ENCODE results near the gene TMPRSS9.

DNA sequence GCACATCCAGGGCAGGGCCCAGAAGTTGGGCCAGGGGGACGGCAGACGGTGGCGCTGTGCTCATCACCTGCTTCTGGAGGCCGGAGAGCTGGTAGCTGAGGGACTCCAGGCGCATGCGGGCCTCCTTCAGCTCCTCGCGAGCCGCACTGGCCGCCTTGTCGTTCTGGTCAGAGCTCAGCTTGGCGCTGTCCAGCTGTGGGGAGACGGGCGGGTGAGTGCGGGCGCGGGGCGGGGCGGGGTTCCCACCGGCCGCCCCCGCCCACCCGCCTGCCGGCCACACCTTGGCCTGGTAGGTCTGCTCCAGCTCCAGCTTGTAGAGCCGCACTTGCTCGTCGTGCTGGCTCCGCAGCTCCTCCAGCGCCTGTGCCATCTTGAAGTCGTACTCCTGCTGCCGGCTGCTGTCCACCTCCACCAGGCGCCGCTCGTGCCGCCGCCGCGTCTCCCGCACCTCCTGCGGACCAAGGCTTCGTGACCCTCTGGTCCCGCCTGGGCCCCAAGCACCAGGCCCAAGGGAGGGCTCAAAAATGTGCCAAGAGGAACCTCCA is 74.7 kb downstream of the TMPRSS9 start:
- no peak for TF ChIP-seq CREB1 (IDR thresholded peaks at IDR 0.05; ENCODE audit: low read depth)
- TF ChIP-seq CEBPB (IDR thresholded peaks at IDR 0.05): no peak
- TF ChIP-seq, protein P1, sequence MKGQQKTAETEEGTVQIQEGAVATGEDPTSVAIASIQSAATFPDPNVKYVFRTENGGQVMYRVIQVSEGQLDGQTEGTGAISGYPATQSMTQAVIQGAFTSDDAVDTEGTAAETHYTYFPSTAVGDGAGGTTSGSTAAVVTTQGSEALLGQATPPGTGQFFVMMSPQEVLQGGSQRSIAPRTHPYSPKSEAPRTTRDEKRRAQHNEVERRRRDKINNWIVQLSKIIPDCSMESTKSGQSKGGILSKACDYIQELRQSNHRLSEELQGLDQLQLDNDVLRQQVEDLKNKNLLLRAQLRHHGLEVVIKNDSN (IDR thresholded peaks at IDR 0.05): no peak
- TF ChIP-seq EP300 (IDR thresholded peaks at IDR 0.05; ENCODE audit: borderline replicate concordance): no peak
- TF ChIP-seq, protein P2, sequence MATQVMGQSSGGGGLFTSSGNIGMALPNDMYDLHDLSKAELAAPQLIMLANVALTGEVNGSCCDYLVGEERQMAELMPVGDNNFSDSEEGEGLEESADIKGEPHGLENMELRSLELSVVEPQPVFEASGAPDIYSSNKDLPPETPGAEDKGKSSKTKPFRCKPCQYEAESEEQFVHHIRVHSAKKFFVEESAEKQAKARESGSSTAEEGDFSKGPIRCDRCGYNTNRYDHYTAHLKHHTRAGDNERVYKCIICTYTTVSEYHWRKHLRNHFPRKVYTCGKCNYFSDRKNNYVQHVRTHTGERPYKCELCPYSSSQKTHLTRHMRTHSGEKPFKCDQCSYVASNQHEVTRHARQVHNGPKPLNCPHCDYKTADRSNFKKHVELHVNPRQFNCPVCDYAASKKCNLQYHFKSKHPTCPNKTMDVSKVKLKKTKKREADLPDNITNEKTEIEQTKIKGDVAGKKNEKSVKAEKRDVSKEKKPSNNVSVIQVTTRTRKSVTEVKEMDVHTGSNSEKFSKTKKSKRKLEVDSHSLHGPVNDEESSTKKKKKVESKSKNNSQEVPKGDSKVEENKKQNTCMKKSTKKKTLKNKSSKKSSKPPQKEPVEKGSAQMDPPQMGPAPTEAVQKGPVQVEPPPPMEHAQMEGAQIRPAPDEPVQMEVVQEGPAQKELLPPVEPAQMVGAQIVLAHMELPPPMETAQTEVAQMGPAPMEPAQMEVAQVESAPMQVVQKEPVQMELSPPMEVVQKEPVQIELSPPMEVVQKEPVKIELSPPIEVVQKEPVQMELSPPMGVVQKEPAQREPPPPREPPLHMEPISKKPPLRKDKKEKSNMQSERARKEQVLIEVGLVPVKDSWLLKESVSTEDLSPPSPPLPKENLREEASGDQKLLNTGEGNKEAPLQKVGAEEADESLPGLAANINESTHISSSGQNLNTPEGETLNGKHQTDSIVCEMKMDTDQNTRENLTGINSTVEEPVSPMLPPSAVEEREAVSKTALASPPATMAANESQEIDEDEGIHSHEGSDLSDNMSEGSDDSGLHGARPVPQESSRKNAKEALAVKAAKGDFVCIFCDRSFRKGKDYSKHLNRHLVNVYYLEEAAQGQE (IDR thresholded peaks at IDR 0.05; ENCODE audit: low read depth): no peak
- TF ChIP-seq FOXM1 (IDR thresholded peaks at IDR 0.05; ENCODE audit: borderline replicate concordance, low read depth): no peak
- TF ChIP-seq, protein P3, sequence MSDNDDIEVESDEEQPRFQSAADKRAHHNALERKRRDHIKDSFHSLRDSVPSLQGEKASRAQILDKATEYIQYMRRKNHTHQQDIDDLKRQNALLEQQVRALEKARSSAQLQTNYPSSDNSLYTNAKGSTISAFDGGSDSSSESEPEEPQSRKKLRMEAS (IDR thresholded peaks at IDR 0.05): no peak
- no peak for TF ChIP-seq RAD21 (IDR thresholded peaks at IDR 0.05; ENCODE audit: low read depth)
- TF ChIP-seq ZBTB7A (IDR thresholded peaks at IDR 0.05; ENCODE audit: low read depth): no peak
- no peak for TF ChIP-seq TEAD4 (IDR thresholded peaks at IDR 0.05)
- TF ChIP-seq NFIC (IDR thresholded peaks at IDR 0.05): no peak
- TF ChIP-seq TAF1 (IDR thresholded peaks at IDR 0.05; ENCODE audit: low read depth): no peak
- TF ChIP-seq EGR1 (IDR thresholded peaks at IDR 0.05): no peak
- TF ChIP-seq TCF12 (IDR thresholded peaks at IDR 0.05; ENCODE audit: low read depth): no peak

All from Ishikawa (cell line).